ENCODE measurements around the gene S100A14. TPM values are rescaled to one million over a fixed set of nuclear protein-coding genes. Genes with fewer than 3 reads are reported as not detected.
A peak's percentile ranks its signal among the peaks of the same experiment; 100 is the strongest.

S100A14 gene
- 0.63 and 0.66 TPM in 2 replicates for total RNA-seq (2021)
- long read RNA-seq = 0 reads

- H2AFZ ChIP-seq (ENCODE audit: low read length) = no peak within 1 kb of the TSS
- H3K4me2 ChIP-seq (ENCODE audit: insufficient read depth, insufficient read length, low read length) = no peak within 1 kb of the TSS
- H3K36me3 Mint-ChIP-seq (ENCODE audit: insufficient read depth in 1 of 3, low read depth in 3 of 3) = peaks cover 5 to 17% (median 5%) of the 10 kb centered on the region in 3 experiments; a peak in 5 of 7 replicates
Observed at GRCh38 chr1:153616144-153616916, at the start of gene S100A14. Gene S100A14 (minus strand): TSS chr1:153616325. CDS start chr1:153615858, 467 bp downstream.

More at GRCh38 chr1:153616144-153616916, at the start of gene S100A14:
- Histone ChIP-seq H3K9me3 (ENCODE audit: control insufficient read depth, low read depth, low read length) (no peaks in the 10 kb centered on the region), H4K20me1 (ENCODE audit: control insufficient read depth, insufficient read depth, insufficient read length) (no peaks in the 10 kb centered on the region), H2BK12ac (ENCODE audit: insufficient read length, low read depth, low read length) (no peak within 1 kb of the TSS), H3K23me2 (ENCODE audit: insufficient read length, low read depth, low read length, poor library complexity, severe bottlenecking) (no peaks in the 10 kb centered on the region), H4K5ac (ENCODE audit: insufficient read length, low read depth, low read length) (no peak within 1 kb of the TSS), H2BK15ac (ENCODE audit: low read depth, low read length) (no peak within 1 kb of the TSS), H3K14ac (ENCODE audit: insufficient read depth, low read length) (no peak within 1 kb of the TSS), H4K8ac (replicated peaks; ENCODE audit: insufficient read length, low read depth, low read length) (no peak within 1 kb of the TSS), H2AK5ac (ENCODE audit: insufficient read length, low read length) (no peak within 1 kb of the TSS), H4K91ac (ENCODE audit: insufficient read length, low read depth, low read length) (no peak within 1 kb of the TSS), H3K4ac (ENCODE audit: low read depth, low read length) (no peak within 1 kb of the TSS), H3K9ac (ENCODE audit: extremely low read depth, insufficient read length, low read length) (no peak within 1 kb of the TSS), H3K23ac (ENCODE audit: insufficient read length, low read depth, low read length) (no peak within 1 kb of the TSS), H3K79me2 (ENCODE audit: insufficient read depth, low read length) (no peaks in the 10 kb centered on the region), H3K27ac (ENCODE audit: insufficient read length, low read depth, low read length) (no peak within 1 kb of the TSS), H2BK20ac (ENCODE audit: low read depth, low read length, poor library complexity, severe bottlenecking) (no peak within 1 kb of the TSS), H2BK5ac (ENCODE audit: insufficient read length, low read length) (no peak within 1 kb of the TSS), H3K18ac (ENCODE audit: insufficient read length, low read depth, low read length) (no peak within 1 kb of the TSS), H3K4me1 (ENCODE audit: insufficient read depth, low read length) (peaks cover 4% of the 10 kb centered on the region; the same call in 1 of the 2 replicates), H3K27me3 (ENCODE audit: insufficient read depth, low read length) (no peaks in the 10 kb centered on the region), H3K56ac (ENCODE audit: insufficient read length, low read depth, low read length) (no peak within 1 kb of the TSS), H3K79me1 (ENCODE audit: insufficient read depth, low read depth, low read length, poor library complexity, severe bottlenecking) (no peaks in the 10 kb centered on the region), H3T11ph (ENCODE audit: low read length) (no peak within 1 kb of the TSS), H2BK120ac (ENCODE audit: low read depth, low read length, poor library complexity, severe bottlenecking) (no peak within 1 kb of the TSS)
- Mint-ChIP-seq H3K27ac (peak within 1 kb of the TSS in 2 of 3 experiments; percentile 55 to 75; a peak in 3 of 7 replicates), H3K27me3 (ENCODE audit: low read depth) (no peaks in the 10 kb centered on the region; the same call in 1 of the 2 replicates), H3K4me1 (peaks cover 23 to 45% of the 10 kb centered on the region in 2 experiments), H3K4me3 (no peak within 1 kb of the TSS; a peak in 1 of 5 replicates), H3K9me3 (no peaks in the 10 kb centered on the region)
- DNase-seq = no peak
- WGBS (ENCODE audit: extremely low coverage, insufficient read length, low lambda C conversion rate) = no CpG with 5 or more reads among the region's 10 CpGs
- no peak for TF ChIP-seq CTCF (conservative IDR thresholded peaks at IDR 0.05)
